ENCODE data around the gene SMOC2. TPM values are rescaled to one million over a fixed set of nuclear protein-coding genes. Genes with fewer than 3 reads are reported as not detected.

Gene SMOC2
- total RNA-seq, 4 donors from 2014 or later, result 74.7 to 139 (median 118) TPM

DNA sequence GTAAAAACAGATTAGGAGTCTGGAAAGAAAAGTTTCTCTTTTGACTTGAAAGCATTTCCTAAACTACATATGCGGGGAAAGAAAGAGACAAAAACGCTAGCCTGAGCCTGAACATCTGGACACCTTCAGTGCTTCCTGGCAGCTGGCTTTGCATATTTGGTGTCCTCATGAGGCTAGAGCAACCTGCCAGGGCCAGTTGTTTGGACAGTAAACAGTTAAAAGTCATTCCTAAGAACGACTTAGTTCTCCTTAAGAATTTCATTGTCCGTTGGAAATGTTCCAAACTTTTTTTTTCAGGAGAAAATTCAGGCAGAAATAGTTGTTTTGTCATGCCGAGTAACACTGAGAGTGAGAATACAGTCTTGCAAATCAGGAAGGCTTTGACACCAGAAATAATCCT is 199.8 kb downstream of the SMOC2 start:
- peak overlapping the region in 1 of 4 donors; percentile 31 for H3K27ac ChIP-seq

DNA sequence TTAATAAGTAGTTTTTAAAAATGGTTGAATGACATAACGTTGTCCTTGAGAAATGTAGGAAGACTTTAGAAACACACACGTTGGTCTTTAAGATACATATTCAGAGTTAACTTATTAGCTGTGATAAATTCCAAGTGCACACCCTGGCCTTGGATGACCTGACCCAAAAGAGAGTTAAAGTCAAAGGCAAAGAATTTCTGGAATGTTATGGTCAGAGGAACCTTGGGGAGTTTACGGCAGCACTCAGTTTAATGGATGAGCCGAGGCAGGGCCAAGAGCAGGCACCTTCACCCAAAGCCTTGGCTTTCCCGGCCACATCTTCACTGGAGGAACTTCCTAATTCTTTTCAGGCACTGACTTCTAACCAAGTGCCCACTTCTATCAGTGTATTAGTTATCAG is 200.5 kb downstream of the SMOC2 start:
- no peaks in the 10 kb centered on the region for H3K9me3 ChIP-seq
- H3K4me1 ChIP-seq, result peaks cover 0 to 41% (median 2%) of the 10 kb centered on the region in 4 donors
- TF ChIP-seq, protein P1, sequence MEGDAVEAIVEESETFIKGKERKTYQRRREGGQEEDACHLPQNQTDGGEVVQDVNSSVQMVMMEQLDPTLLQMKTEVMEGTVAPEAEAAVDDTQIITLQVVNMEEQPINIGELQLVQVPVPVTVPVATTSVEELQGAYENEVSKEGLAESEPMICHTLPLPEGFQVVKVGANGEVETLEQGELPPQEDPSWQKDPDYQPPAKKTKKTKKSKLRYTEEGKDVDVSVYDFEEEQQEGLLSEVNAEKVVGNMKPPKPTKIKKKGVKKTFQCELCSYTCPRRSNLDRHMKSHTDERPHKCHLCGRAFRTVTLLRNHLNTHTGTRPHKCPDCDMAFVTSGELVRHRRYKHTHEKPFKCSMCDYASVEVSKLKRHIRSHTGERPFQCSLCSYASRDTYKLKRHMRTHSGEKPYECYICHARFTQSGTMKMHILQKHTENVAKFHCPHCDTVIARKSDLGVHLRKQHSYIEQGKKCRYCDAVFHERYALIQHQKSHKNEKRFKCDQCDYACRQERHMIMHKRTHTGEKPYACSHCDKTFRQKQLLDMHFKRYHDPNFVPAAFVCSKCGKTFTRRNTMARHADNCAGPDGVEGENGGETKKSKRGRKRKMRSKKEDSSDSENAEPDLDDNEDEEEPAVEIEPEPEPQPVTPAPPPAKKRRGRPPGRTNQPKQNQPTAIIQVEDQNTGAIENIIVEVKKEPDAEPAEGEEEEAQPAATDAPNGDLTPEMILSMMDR (IDR thresholded peaks at IDR 0.05), result no peak
- TF ChIP-seq EP300 (IDR thresholded peaks at IDR 0.05), result no peak
- TF ChIP-seq POLR2A (IDR thresholded peaks at IDR 0.05), result no peak
- H3K4me3 ChIP-seq, result no peak overlapping the region
- WGBS, 2 donors, result 45 to 50% methylated on average over 5 of the region's 5 CpGs
- no peaks in the 10 kb centered on the region for H3K36me3 ChIP-seq
- peak overlapping the region in 1 of 4 donors; percentile 31 for H3K27ac ChIP-seq
- DNase-seq (ENCODE audit: low spot score in 2 of 2), result no peak
- H3K27me3 ChIP-seq, result no peaks in the 10 kb centered on the region

More for the DNA sequence above, 199.8 kb downstream of the SMOC2 start:
- peak in 1 of 2 donors; percentile 6 for TF ChIP-seq EP300 (IDR thresholded peaks at IDR 0.05)
- TF ChIP-seq, protein P1 (IDR thresholded peaks at IDR 0.05), result no peak
- 15% methylated on average over 5 of the region's 5 CpGs for WGBS, 2 donors
- H3K4me3 ChIP-seq, result no peak overlapping the region
- H3K36me3 ChIP-seq, result no peaks in the 10 kb centered on the region
- no peak for DNase-seq (ENCODE audit: low spot score in 2 of 2)
- H3K27me3 ChIP-seq, result no peaks in the 10 kb centered on the region
- H3K4me1 ChIP-seq, result peaks cover 0 to 41% (median 2%) of the 10 kb centered on the region in 4 donors
- no peaks in the 10 kb centered on the region for H3K9me3 ChIP-seq

DNA sequence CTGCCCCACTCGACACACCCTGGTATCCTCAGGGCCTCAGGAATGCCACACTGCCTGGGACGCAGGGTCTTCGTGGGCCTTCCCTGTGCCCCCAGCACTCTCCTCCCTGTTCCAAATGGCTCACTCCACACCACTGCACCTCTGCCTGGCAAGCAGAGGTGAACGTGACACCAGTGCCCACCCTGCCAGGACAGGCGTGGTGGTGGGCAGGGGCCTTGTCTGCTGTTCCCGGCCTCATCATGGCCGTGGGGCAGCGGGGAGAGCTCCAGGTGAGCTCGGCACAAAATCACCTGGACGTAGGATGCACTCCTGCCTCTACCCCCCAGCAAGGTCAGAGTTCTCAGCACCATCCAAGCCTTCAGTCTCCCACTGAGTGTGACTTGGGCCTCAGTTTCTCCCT is 202.4 kb downstream of the SMOC2 start:
- TF ChIP-seq, protein P1 (IDR thresholded peaks at IDR 0.05), result no peak
- TF ChIP-seq EP300 (IDR thresholded peaks at IDR 0.05) (no peak), POLR2A (IDR thresholded peaks at IDR 0.05) (no peak)
- Histone ChIP-seq H3K36me3 (no peaks in the 10 kb centered on the region), H3K9me3 (no peaks in the 10 kb centered on the region), H3K27me3 (no peaks in the 10 kb centered on the region), H3K4me3 (no peak overlapping the region), H3K4me1 (peaks cover 0 to 44% (median 2%) of the 10 kb centered on the region in 4 donors), H3K27ac (no peak overlapping the region)
- WGBS, 2 donors, result 94 to 95% methylated on average over 10 of the region's 10 CpGs
- no peak for DNase-seq (ENCODE audit: low spot score in 2 of 2)

DNA sequence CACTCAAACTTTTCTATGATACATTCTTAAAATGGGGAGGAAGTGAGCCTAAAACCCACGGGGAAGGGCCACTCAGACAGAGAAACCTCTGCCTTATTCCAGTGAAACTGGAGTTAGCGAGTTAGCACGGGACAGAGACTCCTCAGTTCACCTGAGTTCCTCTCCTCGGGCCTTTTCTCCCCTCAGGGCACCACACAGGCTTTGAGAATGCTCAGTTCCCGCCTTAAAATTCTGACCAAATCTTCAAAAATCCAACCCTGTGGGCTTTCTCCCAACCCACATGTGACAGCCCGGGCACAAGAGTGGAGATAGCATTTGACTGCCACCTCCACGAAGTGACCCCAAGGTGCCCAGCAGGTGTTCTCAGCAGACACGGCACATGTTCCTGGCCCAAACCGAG is 204.3 kb downstream of the SMOC2 start:
- 83 to 88% methylated on average over 9 of the region's 9 CpGs for WGBS, 2 donors
- DNase-seq (ENCODE audit: low spot score in 2 of 2), result no peak
- Histone ChIP-seq H3K36me3 (no peaks in the 10 kb centered on the region), H3K27me3 (no peaks in the 10 kb centered on the region), H3K4me1 (peaks cover 0 to 40% (median 2%) of the 10 kb centered on the region in 4 donors), H3K9me3 (no peaks in the 10 kb centered on the region), H3K4me3 (no peak overlapping the region), H3K27ac (no peak overlapping the region)
- TF ChIP-seq, protein P1 (IDR thresholded peaks at IDR 0.05), result no peak
- TF ChIP-seq POLR2A (IDR thresholded peaks at IDR 0.05) (no peak), EP300 (IDR thresholded peaks at IDR 0.05) (no peak)

DNA sequence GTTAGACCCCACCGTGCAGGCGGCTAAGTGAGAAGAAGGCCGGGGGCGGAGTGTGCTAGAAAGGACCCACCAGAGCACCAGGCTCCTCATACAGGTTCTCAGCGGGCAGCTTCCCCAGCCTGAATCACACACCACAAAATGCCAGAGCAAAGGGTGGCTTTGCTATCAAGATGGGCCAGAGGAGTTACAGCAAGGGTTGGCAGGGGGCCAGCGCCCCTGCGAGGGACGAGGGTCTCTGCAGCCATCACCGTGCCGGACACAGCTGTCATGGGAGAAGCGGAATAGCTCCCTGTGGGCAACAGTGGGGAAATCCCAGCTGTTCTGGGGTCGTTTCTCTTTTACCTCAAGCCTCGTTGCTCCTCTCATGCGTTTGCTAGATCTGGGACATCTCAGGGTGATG is 206.3 kb downstream of the SMOC2 start:
- no peaks in the 10 kb centered on the region for H3K9me3 ChIP-seq
- WGBS, 2 donors, result 64 to 78% methylated on average over 14 of the region's 14 CpGs
- no peaks in the 10 kb centered on the region for H3K27me3 ChIP-seq
- H3K36me3 ChIP-seq, result no peaks in the 10 kb centered on the region
- no peak for DNase-seq (ENCODE audit: low spot score in 2 of 2)
- H3K4me1 ChIP-seq, result peaks cover 0 to 31% (median 0%) of the 10 kb centered on the region in 4 donors
- TF ChIP-seq POLR2A (IDR thresholded peaks at IDR 0.05) (no peak), EP300 (IDR thresholded peaks at IDR 0.05) (no peak)
- TF ChIP-seq, protein P1 (IDR thresholded peaks at IDR 0.05), result no peak
- H3K4me3 ChIP-seq, result no peak overlapping the region
- H3K27ac ChIP-seq, result no peak overlapping the region

Measured in tibial nerve (tissue), 4 donors.